ENCODE data around the gene SIPA1L3.

SIPA1L3 gene

DNA sequence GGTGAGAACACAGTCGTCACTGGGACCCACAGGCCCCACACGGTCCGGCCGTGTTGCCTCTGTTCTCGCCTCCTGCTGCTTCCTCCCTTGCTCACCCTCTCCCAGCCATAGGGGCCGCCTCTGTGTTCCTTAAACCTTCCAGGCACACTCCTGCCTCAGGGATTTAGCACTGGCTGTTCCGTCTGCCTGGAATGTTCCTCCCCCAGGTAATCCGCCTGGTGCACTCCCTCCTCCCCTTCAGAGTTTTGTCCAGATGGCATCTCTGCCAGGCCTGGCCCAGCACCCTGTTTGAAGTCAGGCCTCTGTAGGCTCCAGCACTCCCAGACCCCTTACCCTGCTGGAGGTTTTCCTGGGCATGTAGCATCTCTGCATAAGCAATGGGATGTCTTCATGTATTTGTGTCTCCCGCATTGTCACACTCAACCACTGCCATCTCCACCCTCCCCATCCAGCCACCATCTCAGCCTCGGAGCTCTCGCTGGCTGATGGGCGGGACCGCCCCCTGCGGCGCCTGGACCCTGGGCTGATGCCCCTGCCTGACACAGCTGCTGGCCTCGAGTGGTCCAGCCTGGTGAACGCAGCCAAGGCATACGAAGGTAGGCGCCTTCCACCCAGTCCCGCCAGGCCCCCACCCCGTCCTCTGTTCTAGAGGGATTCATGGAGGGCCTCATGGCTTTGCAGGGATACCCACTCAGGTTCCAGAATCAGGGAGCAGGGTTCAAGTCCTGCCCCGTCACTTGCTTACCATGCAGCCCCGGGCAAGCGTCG is 291.1 kb downstream of the SIPA1L3 start:
- no peak for DNase-seq

DNA sequence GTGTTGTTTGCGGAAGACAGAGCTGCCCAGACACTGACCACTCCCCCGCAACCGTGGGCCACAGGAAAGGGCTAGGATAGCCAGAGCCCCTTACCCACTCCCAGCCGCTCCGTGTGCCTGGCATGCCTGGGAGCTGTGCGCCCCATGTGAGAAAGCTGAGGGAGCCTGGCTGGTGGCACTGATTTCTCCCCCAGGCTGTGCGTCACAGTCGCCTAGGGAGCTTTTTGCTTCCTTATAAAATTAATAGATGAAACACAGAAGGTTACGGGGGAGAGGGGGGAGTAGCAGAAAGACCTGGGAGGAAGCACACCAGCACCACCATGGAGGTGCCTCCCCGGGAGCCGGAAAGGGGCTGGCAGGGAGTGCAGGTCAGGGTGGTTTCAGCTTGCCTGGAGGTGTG is 292.3 kb downstream of the SIPA1L3 start:
- DNase-seq, result no peak

DNA sequence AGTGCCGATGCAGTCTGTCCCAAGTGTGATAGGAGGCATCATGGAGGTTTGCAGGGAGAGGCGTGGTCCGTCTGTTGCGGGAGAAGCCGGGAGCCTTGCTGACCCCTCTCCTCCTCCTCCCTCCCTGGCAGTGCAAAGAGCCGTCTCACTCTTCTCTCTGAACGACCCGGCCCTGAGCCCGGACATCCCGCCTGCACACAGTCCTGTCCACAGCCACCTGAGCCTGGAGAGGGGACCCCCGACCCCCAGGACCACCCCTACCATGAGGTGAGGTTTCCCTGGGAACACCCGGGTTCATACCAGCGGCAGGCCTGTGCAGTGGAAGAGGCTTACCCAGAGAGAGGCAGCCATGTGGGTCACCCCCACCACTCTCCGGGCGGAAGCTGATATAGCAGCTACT is 294.7 kb downstream of the SIPA1L3 start:
- DNase-seq, result no peak

DNA sequence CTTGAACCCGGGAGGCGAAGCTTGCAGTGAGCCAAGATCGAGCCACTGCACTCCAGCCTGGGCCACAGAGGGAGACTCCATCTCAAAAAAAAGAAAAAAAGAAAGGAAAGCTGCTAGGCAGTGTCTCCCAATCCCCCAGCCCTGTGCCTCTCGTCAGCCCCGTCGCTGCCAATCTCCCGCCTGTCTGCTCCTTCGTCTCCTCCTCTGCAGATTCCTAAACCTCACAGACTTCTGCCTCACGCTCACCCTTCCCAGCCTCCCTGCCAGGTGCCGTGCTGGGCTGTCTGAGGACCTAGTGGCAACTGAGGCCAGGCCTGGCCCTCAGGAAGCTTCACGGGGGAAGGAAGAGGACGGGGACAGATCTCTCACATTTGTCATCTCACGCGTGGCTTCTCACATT is 295.5 kb downstream of the SIPA1L3 start:
- no peak for DNase-seq

DNA sequence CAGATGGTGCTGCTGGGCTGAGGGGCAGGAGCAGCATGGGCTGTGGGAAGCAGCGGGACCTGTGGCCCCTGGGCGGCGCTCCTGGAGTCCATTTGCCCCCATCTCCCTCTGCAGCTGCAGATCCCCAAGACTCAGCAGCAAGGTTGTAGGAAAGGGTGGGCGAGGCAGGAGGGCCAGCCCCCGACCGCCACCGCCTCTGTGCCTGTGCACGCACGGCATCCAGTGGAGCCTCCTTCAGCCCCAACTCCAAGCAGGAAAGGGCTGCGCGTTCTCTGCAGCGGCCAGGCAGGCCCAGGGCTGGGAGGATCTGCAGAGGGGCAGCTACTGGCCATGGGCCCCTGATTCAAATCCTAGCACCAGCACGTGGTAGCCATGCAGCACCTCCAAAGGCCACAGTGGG is 296.2 kb downstream of the SIPA1L3 start:
- DNase-seq, result peak; percentile 65

DNA sequence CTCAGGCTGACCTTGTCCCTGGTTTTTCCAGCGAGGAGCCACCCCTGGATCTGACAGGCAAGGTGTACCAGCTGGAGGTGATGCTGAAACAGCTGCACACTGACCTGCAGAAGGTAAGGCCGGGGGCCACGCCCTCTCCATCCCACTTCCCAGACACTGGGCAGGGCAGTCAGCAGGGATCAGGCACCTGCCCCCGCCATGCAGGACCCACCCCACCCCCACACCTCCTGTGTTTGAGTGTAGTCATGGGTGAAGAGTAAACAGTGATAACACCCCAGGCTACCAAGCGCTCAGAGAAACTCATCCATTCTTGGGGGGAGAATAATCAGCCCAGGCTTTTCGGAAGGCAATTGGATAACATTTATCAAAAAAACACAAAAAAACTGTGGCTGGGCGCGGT is 297.1 kb downstream of the SIPA1L3 start:
- peak; percentile 100 for DNase-seq

DNA sequence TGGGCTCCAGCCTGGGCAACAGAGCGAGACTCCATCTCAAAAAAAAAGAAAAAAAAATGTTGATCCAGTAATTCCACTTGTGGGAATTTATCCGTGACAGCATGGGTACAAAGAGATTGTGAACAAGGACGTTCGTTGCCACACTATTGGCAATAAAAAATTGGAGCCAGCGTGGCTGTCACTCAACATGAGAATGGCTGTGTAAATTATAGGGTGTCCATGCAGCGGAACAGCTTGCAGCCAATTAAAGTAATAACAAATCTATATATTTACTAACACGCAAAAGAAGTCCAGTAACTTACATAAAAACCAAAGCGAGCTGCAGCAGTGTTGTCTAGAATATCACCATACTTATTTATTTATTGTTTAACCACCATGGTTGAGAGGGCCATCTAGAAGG is 297.7 kb downstream of the SIPA1L3 start:
- peak; percentile 72 for DNase-seq

DNA sequence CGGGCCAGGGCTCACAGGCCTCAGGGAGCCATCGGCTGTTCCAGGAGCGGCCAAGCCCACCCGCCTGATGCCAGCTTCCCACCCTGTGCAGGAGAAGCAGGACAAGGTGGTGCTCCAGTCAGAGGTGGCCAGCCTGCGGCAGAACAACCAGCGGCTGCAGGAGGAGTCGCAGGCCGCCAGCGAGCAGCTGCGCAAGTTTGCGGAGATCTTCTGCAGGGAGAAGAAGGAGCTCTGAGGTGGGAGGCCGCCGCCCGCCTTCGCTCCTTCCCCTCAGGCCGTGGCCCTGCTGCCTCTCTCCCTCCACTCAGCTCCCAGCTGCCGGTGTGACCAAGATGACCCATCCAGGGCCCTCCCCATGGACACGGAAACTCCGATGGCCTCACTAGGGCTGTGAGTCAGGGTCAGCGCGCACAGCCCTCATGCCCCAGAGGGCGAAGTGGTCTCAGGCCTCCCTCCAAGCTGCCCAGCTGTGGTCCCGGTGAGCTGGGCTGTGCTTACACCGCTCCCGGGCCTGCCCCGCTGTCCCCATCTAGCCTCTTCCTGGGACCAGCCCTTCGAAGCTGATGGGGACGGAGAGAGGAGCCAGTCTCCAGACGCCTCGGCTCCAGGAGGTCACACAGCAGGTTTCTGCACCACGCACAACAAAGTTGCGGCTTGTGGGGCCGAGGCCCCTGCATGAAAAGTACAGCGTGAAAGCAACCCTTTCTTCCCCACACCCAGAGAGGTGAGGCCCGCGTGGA is 299.2 kb downstream of the SIPA1L3 start:
- DNase-seq, result no peak

DNA sequence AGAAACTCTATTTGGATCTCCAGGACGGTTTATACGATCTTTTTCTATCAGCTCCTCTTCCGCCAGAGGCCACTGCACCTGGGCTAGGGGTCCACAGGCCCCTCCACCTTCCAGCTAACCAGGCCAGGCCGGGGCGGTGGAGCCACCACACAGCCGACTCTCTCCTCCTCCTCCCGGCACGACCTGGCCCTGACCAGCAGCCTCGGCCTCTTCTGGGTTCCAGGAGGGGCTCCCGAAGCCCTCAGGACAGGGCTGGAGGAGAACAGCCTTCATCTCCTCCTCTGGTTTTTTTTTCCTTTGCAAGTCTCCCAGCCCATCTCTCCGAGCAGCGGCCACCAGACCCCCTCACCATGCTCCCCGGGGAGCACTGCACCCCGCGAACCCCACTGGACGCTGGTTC is 299.9 kb downstream of the SIPA1L3 start:
- DNase-seq, result no peak

DNA sequence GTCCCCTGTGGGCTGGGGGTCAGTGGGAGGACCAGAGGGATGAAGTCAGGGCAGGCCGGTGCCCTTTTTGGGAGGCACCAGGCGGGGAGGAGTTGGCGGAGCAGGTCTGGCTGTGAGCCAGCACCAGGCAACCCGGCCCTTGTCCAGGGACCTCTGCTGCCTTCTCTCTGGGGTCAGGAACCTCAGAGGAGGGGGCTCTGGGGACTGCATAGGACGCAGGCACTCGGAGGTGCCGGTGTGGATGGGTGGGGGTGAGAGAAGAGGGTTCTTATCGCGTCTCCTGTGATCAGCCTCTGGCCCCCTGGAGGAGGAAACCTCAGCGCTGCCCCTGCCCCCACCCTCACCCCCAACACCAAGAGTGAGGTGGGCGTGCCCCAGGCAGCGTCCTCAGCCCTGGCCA is 300.5 kb downstream of the SIPA1L3 start:
- no peak for DNase-seq

DNA sequence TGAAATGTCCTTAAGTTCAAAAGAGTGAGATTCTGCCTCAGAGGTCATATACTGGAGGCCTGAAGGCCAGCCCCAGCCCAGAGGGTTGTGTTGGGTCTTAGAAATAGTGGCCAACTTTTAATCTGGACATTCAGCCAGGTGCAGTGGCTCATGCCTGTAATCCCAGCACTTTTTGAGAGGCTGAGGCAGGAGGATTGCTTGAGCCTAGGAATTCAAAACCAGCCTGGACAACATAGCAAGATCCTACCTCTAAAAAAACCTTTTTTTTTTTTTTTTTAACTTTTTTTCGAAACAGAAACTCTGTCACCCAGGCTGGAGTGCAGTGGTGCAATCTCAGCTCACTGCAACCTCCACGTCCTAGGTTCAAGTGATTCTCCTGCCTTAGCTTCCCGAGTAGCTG is 301.6 kb downstream of the SIPA1L3 start:
- DNase-seq, result no peak

DNA sequence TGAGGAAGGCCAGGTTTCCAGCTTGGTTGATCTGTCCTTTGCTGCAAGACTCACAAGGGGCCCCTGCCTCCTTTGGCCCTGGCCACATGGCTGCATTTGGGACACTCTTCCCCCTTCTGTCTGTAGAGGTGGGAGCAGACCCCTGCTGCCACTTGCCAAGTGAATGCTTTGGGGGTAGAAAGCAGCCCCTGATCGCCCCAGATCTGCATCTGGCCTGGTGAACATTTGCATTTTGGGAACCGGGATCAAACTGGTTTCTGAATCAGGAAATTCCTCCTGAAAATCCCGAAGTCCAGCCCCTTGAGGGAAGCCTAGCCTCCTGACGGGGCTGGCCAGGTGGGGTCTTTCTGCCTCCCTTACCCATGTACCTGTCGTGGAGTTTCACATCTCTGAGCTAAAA is 302.1 kb downstream of the SIPA1L3 start:
- no peak for DNase-seq

DNA sequence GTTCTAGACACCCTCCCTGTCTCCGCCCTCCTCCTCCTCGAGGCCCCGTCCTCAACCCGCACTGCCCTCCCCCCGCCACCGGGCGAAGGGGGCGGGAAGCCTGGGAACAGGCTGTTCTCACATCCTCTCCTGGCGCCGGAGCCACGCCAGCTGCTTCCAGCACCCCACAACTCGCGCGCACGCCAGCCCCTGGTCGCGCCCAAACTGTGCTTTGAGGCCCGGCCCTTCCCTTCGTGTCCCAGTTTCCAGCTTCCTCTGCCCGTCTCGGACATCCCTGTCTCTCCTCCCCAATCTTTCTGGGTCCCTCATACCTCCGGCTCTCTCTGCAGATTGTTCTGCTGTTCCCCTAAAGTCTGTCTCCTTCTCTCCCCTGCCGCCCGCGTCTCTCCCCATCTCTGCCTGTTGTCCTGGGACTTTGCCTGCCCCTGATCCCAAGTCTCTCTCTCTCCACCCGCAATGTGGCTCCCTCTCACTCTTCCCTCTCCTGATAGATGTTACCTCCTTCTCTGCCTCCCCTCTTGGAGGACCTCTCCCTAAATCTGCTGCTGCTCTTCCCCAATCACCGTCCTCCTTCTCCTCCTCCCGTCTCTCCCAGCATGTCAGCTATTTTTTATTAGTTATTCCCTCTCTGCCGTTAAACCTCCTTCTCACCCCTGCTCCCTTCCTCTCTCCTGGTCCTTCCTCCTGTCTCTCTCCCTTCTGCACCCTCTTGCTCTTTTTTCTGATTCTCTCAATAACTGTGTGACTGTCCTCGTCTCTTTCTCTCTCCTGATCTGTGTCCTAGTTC is 302.9 kb downstream of the SIPA1L3 start:
- no peak for DNase-seq

DNA sequence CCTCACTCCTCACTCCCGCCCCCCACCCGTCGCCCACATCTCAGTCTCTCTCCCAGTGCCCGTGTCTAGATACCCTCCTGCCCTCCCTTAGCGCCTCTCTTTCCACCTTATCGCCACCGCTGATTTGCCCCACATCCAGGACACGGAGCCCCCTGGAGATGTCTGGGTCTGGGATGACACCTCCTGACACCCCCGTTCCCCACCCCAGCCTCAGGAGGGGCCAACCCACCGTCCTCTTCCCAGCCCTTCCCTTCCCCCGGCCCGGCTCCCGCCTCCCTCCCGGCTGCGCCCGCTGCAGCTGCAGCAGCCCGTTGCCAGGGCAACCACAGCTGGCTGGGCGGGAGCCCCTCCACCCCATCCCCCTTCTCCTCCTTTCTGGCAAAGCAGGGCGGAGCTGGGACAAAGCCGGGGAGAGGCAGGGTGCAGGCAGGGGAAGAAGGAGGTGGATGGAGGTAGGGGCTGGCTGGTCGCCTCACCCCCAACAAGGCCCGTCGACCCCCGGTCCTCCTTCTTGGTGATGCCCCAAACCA is 303.5 kb downstream of the SIPA1L3 start:
- peak; percentile 19 for DNase-seq

DNA sequence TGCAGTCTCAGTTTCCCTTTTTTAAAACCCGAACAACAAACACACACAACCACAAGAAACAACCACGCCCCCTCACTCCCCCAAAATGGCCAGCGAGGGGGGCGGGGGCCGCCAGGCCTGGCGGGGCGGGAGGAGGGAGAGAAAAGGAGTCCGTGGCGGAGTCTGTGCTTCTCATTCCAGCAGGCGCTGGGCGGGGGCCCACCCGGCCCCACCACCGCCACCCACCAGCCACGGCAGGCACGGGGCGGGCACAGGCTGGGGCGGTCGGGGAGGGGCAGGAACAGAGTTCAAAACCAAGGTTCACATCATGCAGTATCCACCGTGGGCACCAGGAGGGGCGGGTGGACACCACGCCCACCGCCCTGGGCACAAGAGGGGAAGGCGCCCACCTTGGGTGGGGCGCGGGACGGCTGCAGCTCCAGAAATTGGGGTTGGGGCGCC is 304.2 kb downstream of the SIPA1L3 start:
- DNase-seq, result no peak

DNA sequence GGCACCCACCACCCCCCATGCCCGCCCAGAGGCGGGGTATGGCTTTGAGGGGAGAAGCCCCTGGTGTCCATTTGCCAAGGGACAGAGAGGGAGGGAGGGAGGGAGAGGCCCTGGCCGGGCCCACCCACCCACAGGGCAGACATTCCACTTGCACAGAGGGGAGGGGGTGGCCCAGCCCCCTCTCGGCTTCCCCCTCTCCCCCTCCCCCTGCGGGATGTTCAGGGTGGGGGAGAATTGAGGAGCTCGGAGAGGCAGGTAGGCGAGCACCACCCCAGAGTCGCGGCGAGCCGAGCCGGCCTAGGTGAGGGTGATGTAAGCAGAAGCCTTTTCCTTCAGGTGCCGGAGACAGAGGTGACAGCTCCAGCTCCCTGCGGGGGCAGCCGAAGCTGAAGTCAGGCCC is 304.8 kb downstream of the SIPA1L3 start:
- DNase-seq, result no peak

DNA sequence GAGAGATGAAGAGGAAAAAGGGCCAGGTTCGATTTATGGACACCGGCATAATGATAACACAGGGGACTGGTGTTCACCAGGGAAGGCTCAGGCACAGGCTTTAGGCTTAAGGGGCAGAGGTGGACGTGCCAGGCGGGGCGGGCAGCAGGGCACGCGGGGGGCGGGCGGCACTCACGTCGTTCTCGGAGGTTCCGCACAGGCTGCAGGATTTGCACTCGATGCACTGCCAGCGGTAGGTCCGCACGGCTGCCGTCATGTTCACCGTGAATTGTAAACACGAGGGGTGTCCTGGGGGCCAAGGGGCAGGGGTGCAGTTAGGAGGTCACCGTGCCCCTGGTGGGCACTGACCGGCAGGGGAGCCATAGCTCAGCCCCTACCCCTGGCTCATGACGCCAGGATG is 306.5 kb downstream of the SIPA1L3 start:
- no peak for DNase-seq

DNA sequence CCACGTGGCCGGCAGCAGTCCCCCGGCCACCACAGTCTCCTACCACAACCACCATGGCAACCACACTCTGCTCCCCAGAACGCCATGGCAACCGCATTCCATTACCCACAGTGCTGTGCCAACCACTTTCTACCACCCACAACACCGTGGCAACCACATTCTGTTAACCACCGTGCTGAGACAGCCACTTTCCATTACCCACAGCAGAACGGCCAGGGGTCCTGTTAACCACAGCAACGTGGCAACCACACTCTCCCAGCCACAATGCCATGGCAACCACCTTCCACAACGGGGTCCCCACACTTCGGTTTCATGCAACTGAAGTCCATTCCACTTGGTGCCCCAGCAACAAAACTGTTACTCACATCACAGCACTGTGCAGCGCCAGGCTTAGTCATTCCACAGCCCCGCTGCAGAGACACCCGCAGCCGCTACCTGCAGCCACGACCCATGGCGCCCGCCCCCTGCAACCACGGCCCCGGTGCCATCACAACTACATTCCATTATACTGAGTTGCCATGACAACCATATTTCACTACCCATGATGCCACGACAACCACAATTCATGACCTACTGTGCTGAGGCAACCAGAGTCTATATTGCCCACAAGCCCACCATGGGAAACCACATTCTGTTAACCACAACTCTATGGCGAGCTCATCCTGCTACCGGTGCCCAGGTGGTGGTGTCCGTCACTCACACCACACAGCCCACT is 307.1 kb downstream of the SIPA1L3 start:
- no peak for DNase-seq

DNA sequence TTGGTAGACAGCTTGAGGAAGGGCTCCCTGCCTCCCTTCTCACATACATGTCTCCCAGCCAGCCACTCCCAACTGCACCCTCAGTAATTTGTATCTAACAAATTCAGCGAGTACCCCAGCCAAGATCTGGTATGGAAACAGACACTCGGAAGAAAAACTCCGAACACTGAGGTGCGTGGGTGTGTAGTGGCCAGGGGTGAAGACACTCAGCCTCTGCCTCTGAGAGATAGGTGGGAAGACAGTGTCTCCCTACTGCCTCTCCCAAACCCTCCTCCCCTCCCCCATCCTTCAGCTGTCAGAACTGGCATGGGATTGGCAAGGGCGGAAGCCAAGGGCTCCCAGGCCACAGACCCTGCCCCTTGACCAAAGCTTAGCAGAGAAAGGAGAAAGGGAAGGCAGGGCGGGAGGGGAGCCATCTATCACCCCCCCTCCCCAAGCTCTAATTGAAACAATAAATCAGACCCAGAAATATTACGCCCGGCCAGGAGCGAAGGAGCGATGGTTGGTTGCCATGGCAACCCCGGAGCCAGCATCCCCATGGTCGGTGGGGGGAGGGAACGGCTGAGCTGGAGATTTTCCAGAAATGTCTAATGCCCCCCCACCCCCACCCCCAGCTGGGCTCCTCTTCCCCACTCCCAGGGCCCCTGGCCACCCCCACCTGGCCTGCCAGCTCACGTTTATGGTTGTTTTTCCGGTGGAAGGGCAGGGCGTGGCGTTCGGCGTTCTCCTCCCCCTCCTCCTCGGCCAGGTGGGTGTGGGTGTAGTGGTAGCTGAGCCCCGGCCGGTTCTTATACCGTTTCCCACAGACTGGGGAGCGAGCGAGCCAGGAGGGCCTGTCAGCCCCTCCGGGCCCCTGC is 310.0 kb downstream of the SIPA1L3 start:
- no peak for DNase-seq

DNA sequence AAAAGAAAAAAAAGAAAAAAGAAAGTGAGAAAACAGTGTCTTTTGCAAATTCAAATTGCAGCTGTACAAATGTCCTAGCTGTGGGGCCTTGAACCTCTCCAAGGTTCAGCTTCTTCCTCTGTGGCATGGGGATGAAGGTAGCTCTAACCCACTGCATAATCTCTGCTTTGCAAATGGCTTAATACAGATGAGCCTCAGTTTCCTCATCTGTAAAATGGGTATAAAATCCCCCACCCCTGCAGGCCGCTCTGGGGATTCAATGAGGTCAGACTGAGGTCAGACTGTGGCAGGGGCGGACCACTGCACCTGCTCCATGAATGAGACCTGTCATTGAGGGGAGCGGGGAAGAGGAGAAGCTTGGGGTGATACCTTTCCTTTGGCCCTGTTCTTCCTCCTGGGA is 311.2 kb downstream of the SIPA1L3 start:
- DNase-seq, result no peak

DNA sequence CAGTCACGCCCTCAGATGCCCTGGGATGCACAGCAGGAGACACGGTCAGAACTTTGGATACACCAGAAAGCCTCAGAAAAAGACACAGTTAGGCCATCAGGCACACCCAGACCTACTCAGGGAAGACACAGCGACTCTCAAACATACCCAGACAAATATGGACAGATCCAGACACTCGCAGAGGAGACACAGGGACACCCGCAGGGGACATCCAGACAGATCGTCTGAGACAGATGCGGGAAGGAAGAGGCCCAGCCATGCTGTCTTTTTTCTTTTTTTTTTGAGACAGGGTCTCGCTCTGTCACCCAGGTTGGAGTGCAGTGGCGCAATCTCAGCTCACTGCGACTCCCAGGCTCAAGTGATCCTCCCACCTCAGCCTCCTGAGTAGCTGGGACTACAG is 312.2 kb downstream of the SIPA1L3 start:
- DNase-seq, result no peak

DNA sequence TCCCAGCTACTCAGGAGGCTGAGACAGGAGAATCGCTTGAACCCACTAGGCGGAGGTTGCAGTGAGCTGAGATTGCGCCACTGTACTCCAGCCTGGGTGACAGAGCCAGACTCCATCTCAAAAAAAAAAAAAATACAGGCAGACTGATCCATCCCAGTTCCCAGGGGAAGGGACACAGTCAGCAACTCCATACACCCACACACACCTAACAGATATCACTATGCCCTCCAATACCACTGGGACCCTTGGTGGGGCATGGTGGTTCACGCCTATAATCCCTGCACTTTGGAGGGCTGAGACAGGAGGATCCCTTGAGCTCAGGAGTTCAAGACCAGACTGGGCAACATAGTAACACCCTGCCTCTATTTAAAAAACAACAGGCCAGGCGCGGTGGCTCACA is 314.4 kb downstream of the SIPA1L3 start:
- no peak for DNase-seq

Data from NCI-H146 (cell line).